NCI-H1092 (cell line): ENCODE results near the gene NPIPB8.
"Not testable (repeated sequence)": the region's sequence is repeated elsewhere in the genome, so short reads cannot be mapped to it uniquely, and the experiment has no call there.

Experiments used
- DNase-seq: peaks from one replicate; lab custom pipeline; 2025; lab: John Stamatoyannopoulos, UW

Gene NPIPB8

DNA sequence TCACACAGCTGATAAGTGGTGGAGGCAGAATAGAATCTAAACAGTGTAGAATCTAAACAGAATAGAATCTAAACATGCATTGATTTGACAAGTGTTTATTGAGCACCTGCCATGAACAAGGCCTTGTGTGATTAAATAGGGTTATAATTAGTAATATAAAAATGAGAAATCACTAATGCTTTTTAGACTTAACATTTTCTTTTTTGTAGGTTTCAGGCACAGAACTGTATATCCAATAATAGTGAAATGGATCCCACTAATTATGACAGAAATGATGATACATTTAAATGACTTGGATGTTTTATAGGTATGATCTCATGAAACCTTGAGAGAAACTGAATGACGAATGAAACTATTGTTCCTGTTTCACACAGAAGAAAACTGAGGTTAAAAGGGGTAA is at the start of gene NPIPB8:
Gene NPIPB8 (plus strand): TSS at position 301 of the 400 bp plus-strand sequence. CDS start 296 bp downstream, outside the sequence.
- not testable (repeated sequence) for DNase-seq

DNA sequence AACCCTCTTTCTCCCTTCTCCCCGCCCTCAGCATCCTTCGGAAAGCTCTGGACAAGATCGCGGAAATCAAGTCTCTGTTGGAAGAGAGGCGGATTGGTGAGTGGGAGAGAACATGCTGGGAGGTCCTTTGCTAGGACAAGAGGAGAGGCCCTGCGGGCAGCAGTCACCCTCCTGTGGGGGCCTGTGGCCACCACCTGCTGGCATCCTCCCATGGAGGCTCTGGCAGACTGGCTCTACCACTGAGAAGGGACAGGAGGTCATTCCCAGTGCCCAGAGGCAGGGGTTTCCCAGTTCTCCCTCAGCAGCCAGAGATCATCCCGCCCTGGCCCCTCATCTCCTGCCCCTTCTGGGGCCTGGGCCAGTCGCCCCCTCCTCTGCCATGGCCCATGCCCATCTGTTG is 48.8 kb upstream of the NPIPB8 start:
- no peak for DNase-seq

DNA sequence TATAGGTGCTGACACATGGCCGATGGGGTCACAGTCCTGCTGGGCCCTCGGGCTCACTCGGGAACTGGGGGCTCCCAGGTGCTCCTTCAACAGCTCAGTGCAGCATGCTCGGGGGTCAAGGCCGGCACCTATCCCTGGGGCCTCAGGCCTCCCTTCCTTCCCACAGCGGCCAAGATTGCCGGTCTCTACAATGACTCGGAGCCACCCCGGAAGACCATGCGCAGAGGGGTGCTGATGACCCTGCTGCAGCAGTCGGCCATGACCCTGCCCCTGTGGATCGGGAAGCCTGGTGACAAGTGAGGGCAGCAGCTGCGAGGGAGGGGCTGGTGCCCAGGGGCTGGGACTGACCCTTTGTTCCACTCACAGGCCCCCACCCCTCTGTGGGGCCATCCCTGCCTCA is 47.9 kb upstream of the NPIPB8 start:
- no peak for DNase-seq

DNA sequence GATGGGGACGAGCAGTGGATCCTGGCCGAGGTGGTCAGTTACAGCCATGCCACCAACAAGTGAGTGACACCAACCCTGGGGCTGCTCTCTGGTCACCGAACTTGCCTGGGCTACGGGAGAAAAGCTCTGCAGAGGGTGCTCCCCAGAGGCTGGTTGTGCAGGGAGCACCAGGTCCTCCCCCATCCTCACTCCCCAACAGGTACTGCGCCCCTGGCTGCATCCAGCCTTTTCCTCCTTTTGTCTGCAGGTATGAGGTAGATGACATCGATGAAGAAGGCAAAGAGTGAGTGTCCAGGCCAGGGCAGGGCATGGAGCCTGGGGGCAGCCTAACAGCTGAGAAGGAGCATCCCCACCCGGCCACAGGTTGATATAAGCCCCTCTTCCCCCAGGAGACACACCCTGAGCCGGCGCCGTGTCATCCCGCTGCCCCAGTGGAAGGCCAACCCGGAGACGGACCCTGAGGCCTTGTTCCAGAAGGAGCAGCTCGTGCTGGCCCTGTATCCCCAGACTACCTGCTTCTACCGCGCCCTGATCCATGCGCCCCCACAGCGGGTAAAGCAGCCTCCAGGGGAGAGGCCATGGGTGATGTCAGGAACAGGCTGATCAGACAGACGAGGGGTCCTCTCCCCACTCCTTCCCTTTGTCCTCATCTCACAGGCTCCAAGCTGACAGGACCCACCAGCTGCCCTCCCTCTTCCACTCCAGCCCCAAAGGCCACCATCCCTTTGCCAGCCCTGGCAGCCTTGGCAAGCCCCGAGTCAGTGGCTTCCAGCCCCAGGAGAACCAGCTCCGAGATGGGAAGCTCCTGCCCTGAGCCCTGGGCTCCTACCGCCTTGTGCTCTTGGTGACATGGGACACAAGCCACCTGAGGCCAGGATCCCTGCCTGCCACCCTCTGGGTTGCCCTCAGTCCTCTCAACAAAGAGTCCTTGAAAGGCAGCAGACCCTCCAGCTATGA is 47.2 kb upstream of the NPIPB8 start:
- no peak for DNase-seq

DNA sequence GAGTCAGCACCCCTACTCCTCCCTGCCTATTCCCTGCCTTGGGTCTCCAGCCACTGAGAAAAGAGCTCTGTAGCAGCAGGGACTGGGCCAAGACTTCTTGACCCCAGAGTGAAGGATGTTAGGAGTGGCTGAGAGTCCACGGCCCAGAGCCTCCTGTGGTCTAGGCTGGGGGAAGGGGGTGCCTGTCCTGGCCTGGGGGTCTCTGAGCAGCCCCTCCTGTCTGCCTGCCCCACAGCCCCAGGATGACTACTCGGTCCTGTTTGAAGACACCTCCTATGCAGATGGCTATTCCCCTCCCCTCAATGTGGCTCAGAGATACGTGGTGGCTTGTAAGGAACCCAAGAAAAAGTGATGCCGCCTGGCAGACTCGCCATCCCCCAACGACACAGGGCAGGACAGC is 46.5 kb upstream of the NPIPB8 start:
- no peak for DNase-seq

DNA sequence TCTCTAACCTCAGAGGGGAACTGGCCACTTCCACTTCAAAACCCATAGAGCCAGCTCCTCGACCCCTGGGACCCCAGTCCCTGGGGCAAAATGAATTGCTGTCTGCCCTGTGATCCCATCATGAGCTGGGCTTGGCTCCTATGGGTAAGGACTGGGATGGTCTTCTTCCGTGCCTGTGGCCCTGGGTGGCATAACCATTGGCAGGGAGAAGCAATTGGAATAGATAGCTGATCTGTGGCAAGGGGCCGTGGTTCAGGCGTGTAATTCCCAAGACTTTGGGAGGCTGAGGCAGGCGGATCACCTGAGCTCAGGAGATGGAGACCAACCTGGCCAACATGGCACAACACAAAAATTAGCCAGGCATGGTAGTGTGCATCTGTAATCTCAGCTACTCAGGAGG is 45.4 kb upstream of the NPIPB8 start:
- DNase-seq, result no peak

DNA sequence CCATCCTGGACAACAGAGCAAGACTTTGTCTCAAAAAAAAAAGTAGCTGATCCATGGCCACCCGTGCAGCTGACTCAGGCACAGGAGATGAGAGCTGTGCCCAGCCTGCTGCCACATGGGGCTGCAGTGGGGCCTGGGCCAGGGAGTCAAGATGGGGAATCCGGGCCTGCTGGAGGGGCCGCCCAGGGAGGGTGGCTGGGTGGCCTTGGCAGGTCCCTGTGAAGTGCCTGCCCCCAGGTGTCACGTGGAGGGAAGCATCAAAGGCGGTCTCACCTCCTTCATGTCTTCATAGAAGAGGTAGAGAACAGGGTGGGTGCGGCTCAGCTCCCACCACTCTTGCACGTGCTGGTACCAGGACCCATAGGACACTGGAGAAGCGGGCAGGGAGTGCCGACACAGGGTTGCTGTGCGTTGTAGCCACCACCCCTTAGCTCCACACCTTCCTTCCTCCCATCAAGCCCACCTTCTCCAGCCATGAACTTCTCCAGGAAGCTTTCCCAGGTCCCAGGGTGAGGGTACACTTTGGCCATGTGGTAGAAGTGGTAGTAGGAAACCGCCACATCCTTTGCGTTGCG is 44.8 kb upstream of the NPIPB8 start:
- no peak for DNase-seq

DNA sequence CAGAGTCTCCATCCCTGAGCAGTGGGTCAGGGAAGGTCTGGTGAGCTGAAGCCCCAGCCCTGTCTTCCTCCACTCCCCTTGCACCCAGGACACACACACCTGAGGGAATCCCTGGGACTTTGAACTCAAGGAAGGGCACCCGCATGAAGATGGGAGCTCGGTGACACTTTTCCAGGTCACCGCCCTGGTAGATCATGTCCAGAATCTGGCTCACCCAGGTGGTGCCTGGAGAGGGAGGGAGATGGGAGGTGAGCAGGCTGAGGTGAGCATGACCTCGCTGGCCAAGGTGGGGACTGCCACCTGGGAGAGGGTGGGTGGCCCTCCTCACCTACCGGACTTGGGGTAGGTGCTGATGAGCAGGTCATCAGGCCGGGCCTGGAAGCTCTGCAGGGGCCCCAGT is 42.4 kb upstream of the NPIPB8 start:
- not testable (repeated sequence) for DNase-seq

DNA sequence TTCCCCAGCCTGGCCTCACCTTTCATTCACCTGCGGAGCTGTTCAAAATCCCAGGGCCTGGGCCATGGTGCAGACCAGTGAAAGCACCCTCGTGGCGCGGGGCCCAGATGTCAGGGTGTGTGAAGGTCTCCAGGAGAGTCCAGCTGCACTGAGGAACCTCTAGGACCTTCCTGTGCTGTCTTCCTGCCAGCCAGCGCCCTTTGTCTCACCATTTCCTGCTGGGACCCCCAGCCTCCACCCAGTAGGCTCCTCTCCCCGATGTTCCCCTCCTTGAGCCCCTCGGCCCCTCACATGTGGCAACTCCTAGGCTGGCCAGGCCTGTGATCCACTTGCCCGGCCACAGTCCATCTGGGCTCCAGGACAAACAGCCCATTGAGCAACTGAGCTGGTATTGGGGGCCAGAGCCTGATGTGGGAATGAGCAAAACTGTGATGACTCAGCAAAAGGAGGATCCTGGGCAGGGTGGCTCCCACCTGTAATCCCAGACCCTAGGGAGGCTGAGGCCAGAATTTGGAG is 41.7 kb upstream of the NPIPB8 start:
- DNase-seq, result no peak

DNA sequence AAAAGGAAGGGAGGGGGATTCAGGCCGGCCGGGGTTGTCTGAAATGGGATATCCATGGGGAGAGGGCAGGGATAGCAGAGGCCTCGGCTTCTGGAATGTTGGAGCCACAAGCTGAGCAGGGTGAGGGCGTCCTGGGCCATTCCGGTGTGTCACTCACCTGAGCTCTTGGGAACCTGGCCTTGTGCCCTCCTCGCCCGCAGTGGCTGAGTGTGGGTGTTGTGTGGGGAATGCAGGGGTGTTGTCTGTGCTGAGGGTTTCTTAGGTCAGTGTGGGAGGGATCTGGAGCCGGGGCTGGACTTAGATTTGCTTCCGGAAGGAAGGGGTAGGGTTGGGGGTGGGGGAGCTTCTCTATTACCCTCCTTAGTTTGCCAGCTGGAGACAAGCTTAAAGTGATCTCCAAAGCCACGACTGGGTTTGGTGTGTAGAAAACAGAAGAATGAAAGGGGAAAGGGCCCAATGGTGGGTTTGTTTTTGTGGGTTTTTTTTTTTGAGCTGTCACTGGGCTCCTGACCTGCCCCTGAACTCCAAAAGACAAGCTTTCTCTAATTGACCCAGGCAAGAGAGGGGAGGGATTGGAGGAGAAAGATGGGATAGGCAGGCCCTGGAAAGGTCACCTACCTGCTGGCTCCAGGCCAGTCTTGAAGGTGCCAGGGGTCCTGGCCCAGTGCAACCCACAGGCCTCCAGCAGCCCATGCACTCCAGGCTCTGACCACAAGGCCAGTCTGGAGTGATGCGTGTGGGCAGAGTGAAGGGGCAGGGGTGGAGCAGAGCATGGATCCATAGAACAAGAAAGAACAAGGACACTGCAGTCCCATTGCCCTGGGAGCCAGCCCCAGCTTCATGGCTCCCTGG is 40.8 kb upstream of the NPIPB8 start, which contains the start of gene SULT1A2:
Gene SULT1A2 (minus strand): TSS at position 211 of the 852 bp plus-strand sequence. CDS start 1,120 bp downstream, outside the sequence.
- no peak for DNase-seq

DNA sequence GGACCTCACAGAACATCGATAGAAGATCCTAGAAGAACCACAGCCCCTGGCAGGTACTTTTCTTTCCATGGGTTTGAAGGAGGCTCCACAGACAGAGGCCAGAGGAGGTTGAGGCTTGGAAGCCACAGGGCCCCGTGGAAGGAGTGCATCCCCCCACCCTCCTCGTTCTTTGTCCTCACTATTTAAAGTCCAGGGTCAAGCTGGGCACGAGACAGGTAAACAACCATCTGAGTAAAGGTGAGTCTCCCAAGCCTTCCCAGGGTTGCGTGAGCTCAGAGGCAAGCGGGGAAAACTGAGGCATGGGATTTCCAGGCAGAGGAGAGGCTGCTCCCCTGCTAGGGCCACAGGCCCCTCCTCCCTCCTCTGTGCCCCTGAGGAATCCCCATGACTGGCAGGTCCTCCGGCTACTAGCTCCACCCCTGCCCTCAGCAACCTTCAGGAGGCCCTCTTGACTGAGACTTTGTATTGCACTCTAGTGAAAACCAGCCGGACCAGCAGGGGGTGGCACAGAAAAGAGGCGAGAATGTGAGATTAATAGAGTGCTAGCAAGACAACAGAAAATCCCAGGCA is 40.1 kb upstream of the NPIPB8 start:
- DNase-seq, result no peak

DNA sequence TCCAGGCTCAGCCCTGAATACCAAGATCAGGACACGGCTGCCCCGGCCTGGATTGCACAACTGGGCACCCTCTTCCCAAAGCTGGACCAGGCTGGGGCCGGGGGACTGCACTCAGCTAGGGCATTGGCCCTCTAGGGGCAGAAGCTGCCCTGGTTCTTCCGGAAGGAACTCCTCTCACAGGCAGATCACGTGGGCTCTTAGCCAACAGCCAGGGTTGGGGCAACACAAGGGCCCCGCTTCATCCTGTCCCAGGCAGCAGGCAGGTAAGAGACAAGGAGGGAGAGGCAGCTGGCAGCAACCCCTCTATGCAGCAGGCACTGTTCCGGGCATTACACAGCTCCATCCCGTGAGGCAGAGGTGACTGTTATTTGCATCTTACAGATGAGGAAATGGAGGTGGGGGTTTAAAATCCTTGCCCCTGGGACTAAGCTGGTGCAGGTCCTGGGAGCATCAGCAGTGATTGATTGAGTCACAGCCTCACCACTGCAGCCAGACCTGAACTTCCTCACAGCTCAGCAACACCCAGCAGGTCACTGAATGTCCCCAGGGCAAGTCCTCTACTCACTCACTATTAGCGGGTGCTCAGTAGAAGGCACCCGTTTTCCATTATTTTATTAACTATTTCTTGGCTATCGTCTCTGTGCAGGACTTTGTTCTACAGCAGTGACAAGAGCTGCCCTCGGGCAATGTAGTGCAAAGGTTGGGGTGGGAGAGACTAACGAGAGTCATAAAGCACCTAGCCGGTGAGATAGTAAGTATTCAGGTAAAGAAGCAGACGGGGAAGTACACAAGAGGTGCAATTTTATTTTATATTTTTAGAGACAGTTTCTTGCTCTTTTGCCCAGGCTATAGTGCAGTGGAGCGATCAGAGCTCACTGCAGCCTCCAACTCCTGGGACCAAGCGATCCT is 38.2 kb upstream of the NPIPB8 start:
- not testable (repeated sequence) for DNase-seq

DNA sequence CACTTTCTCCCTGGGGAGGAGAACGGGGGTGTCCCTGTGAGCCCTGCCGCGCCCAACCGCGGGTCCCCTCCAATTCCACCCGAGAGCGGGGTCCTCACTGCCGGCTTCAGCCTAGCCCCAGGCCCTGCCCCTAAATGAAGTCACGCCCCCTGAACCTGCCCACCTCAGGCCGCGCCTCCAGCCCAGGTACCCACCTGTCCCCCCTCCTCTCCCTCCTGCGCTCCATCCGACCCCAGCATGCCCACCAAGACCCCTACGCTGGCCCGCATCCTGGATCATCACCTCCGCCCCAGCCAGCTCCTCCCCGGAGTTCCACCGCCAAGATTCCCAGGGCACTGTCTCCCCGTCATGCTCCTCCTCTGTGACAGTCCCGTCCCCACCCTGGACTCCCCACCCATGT is 36.9 kb upstream of the NPIPB8 start:
- not testable (repeated sequence) for DNase-seq

DNA sequence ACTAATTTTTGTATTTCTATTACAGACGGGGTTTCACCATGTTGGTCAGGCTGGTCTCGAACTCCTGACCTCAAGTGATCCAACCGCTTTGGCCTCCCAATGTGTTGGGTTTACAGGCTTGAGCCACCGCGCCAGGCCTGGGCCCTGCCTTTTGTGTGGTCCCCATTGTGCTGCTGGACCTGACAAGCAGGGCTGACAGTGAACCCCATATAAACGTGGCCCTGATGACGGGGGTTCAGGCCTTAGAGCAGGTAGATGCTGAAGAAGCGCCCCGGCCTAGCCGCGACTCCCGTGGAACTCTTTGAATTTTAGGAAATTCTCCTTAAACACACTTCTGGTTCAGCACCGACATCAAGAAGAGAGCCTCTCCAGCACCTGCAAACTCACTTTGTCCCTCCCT is 36.3 kb upstream of the NPIPB8 start:
- not testable (repeated sequence) for DNase-seq

DNA sequence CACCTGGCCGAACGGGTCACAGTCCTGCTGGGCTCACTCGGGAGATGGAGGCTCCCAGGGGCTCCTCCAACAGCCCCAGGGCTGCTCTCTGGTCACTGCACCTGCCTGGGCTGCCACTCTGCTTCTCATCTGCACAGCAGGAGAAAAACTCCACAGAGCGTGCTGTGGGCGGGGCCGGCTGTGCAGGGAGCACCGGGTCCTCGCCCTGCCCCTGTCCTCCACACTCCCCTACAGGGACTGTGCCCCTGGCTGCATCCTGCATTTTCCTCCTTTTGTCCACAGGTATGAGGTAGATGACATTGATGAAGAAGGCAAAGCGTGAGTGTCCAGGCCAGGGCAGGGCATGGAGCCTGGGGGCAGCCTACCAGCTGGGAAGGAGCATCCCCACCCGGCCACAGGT is 35.8 kb upstream of the NPIPB8 start:
- DNase-seq, result not testable (repeated sequence)

DNA sequence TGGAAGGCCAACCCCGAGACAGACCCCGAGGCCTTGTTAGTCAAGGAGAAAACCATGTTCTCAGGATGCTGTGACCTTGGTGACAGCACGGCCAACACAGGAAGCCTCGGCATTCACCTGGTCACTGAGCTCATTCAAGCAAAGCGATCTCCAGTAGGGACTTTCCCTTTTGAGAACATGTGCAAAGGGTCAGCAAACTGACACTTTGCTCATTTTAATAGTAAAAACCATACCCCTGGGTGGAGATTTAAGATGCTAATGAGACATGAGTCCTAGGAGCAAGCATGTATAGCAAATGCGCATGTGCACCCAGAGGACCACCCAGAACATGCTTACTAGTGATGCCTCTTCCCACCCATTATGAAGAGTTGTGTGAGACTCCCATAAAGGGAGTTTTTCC is 35.3 kb upstream of the NPIPB8 start:
- no peak for DNase-seq

DNA sequence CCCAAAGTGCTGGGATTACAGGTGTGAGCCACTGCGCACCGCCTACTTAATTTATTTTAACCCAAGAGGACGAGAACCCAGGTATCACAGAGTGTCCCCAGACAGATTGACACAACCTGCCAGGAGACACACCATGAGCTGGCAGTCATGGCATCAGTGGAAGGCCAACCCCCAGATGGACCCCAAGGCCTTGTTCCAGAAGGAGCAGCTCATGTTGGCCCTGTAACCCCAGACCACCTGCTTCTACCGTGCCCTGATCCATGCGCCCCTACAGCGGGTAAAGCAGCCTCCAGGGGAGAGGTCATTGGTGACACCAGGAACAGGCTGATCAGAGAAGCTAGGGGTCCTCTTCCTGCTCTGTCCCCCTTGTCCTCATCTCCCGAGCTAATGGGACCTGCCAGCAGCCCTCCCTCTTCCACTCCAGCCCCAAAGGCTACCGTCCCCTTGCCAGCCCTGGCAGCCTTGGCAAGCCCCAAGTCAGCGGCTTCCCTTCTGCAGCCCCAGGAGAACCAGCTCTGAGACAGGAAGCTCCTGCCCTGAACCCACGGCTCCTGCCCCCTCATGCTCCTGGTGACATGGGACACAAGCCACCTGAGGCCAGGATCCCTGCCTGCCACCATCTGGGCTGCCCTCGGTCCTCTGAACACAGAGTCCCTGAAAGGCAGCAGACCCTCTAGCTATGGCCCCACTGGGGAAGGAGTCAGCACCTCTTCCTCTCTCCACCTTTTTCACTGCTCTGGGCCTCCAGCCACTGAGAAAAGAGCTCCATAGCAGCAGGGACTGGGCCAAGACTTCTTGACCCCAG is 34.3 kb upstream of the NPIPB8 start:
- DNase-seq, result no peak

DNA sequence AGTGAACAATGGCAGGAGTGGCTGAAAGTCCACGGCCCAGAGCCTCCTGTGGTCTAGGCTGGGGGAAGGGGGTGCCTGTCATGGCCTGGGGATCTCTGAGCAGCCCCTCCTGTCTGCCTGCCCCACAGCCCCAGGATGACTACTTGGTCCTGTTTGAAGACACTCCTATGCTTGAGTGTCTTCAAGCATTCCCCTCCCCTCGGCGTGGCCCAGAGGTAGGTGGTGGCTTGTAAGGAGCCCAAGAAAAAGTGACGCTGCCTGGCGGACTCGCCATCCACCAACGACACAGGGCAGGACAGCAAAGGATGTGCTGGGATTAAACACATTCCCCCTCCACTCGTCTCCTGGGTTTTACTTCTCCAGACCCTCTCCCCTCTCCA is 33.7 kb upstream of the NPIPB8 start:
- no peak for DNase-seq

DNA sequence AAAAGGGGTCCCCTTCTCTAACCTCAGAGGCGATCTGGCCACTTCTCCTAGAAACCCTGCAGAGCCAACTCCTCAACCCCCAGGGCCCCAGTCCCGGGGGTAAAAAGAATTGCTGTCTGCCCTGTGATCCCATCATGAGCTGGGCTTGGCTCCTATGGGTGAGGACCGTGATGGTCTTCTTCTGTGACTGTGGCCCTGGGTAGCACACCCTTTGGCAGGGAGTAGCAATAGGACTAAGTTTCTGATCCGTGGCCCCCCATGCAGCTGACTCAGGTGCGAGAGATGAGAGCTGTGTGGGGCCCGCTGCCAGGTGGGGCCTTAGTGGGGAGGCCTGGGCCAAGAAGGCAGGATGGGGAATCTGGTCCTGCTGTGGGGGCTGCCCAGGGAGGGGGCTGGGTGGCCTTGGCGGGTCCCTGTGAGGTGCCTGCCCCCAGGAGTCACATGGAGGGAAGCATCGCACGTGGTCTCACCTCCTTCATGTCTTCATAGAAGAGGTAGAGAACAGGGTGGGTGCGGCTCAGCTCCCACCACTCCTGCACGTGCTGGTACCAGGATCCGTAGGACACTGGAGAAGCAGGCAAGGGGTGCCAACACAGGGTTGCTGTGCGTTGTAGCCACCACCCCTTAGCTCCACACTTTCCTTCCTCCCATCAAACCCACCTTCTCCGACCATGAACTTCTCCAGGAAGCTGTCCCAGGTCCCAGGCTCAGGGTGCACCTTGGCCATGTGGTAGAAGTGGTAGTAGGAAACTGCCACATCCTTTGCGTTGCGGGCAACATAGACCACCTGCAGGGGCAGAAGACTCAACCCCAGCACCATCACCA is 31.4 kb upstream of the NPIPB8 start:
- DNase-seq, result no peak
